Lower lobe of right lung (tissue), 2 donors: ENCODE measurements around the gene NPPC. TPM values are rescaled to one million over a fixed set of nuclear protein-coding genes. Genes with fewer than 3 reads are reported as not detected.

Experiments
- ATAC-seq, 2 donors: fragments of 200-7000 bp; cut with Tn5 transposase; one replicate each; pipeline ENCODE4 v1.9.1; 2020 to 2022; ENCODE audit warnings: mild to moderate bottlenecking in 2 of 2, moderate library complexity in 2 of 2
- DNase-seq: peaks from one replicate; pipeline ENCODE4 v3.0.0-alpha.2; 2020
- H3K27ac ChIP-seq: fragments of 200-600 bp; one replicate; pipeline ENCODE4 v1.8.0; 2022
- H3K27me3 ChIP-seq: fragments of 200-600 bp; one replicate; pipeline ENCODE4 v1.8.0; 2022; ENCODE audit warnings: low read depth
- H3K36me3 ChIP-seq: fragments of 200-600 bp; one replicate; pipeline ENCODE4 v1.8.0; 2022; ENCODE audit warnings: mild to moderate bottlenecking
- H3K4me1 ChIP-seq: fragments of 200-600 bp; one replicate; pipeline ENCODE4 v1.8.0; 2022
- H3K4me3 ChIP-seq: fragments of 200-600 bp; one replicate; pipeline ENCODE4 v1.8.0; 2022; ENCODE audit warnings: mild to moderate bottlenecking
- H3K9me3 ChIP-seq: fragments of 200-600 bp; one replicate; pipeline ENCODE4 v1.8.0; 2022
- intact Hi-C: fragments of 100-400 bp; cut with DNase I; formaldehyde crosslinking; loops from one replicate; pipeline ENCODE4 v1.11.0; 2022
- total RNA-seq: library from RNA; stranded (reverse); fragmentation: NEBNext Ultra II Directional; extraction: Animal tissue kit (Norgen Biotek cat#: 25700); gene quantifications from one replicate; pipeline ENCODE4 v1.2.1, GENCODE V29; 2021
- TF ChIP-seq, protein P1 (sequence below): fragments of 200-600 bp; IDR thresholded peaks from one replicate; pipeline ENCODE4 v1.8.0; 2022; ENCODE audit warnings: antibody characterized with exemption, mild to moderate bottlenecking
- donor health status: DM: no; HTN: yes; CAD: no; lungs with severe emphysema.

NPPC gene
- total RNA-seq, 1 donor from 2014 or later = not detected

DNA sequence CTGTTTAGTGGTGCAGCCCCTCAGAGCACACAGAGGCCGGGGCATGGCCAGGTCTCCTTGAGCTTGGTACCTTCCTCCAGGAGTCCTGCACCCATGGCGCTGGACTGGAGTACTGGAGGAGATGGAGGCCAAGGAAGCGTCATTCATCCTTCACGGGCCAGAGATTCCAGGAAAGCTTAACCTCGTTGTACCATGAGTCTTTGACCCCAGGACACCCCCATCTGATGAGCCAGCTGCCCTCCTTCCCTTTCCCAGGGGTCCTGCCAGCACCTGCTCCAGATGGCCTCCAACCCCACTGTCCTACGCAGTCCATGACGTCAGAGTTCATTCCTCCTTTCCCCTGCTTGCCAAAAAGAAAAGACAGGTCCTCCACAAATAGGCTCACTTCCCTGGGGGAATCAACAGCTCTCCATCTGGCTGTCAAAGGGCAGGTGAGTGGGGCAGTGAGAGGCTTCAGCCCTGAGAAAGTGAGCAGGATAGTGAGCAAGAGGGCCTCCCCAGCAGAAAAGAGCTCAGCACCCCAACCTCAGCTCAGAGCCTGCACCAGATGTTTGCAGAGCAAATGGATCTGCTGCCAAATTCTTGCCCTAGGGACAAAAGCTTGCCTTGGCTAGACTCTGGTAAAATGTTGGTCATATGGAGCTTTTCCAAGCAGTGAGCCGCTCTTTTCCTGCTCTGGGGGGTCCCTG, 4.5 kb upstream of the NPPC start:
- intact Hi-C loops = no loop called here
- DNase-seq (no peak), ATAC-seq (no peak)
- H3K4me3 ChIP-seq = no peak overlapping the region
- H3K27ac ChIP-seq = no peak overlapping the region
- peaks cover 15% of the 10 kb centered on the region for H3K4me1 ChIP-seq
- H3K9me3 ChIP-seq = no peaks in the 10 kb centered on the region
- H3K36me3 ChIP-seq = no peaks in the 10 kb centered on the region
- TF ChIP-seq, protein P1, sequence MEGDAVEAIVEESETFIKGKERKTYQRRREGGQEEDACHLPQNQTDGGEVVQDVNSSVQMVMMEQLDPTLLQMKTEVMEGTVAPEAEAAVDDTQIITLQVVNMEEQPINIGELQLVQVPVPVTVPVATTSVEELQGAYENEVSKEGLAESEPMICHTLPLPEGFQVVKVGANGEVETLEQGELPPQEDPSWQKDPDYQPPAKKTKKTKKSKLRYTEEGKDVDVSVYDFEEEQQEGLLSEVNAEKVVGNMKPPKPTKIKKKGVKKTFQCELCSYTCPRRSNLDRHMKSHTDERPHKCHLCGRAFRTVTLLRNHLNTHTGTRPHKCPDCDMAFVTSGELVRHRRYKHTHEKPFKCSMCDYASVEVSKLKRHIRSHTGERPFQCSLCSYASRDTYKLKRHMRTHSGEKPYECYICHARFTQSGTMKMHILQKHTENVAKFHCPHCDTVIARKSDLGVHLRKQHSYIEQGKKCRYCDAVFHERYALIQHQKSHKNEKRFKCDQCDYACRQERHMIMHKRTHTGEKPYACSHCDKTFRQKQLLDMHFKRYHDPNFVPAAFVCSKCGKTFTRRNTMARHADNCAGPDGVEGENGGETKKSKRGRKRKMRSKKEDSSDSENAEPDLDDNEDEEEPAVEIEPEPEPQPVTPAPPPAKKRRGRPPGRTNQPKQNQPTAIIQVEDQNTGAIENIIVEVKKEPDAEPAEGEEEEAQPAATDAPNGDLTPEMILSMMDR = no peak
- peaks cover 41% of the 10 kb centered on the region for H3K27me3 ChIP-seq

DNA sequence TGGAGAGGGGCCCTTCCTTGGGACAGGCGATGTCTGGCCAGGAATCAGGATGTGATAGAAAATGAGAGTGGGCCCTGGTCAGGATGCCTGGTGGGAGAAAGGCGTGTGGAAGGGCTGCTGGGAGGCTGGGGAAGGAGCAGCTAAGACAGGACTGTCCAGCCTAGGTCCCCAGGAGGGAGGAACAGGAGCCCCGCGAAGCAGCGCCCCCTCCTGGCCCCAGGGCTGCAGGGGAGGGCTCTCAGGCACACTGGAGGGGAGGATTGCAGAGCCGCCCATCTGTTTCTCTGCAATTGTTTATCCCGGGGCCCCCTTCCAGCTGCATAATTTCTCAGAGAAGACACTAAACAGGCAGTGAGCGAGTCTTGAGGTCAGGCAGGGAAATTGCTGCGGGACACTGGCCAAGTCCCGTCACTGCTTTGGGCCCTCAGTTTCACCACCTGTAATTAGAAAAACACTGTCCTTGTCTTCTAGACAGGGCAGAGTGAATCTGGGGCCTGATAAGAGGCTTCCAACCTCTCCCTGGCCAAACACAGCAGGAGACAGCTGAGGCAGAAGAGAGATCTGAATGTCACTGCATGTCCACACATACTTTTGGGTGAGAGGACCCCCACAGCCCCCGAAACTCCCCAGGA, 3.9 kb upstream of the NPPC start:
- Histone ChIP-seq H3K4me1 (peaks cover 22% of the 10 kb centered on the region), H3K36me3 (no peaks in the 10 kb centered on the region), H3K4me3 (no peak overlapping the region), H3K27ac (no peak overlapping the region), H3K27me3 (peaks cover 48% of the 10 kb centered on the region), H3K9me3 (no peaks in the 10 kb centered on the region)
- DNase-seq (no peak), ATAC-seq (no peak)
- intact Hi-C loops = loop anchor here (10.0 kb wide), 1 partner anchor 215 kb away; no protein-coding TSS in a partner anchor
- TF ChIP-seq, protein P1 = no peak

DNA sequence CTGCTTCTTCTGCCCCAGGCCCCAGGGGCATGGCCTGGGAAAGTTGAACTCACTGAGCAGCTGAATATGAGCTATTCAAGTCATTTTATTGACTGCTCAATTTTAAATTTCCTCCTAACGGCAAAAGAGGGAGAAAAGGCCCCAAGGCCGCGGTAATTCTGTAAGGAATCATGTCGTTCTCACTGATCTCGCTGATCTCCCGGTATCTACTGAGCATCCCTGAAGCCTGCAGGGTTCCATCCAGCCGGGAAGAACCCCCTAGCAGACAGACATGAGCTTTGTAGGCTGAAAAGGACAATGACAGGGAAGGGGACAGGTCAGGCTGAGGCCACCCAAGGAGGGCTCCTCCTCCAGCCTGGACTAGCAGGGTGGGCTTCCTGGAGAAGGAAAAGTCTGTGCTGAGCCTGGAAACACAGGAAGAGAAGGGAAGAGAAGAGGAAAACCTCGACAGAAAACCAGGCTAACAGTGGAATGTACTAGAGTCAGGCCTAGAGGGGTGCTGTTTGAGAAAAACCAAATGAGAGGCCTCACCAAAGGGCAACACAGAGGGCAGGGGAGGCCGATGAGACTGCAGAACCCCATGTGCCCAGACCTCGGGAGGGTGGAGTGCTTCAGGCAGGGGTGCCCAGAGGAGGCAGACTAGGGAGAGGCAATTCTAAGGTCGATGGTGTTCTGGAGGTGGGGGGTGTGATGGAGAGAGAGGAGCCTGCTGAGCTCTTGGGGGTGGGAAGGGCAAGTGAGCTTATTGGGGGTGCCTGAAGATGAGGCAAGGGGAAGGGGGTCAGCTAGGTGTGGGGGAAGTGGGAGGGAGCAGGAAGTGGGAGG, 2.9 kb upstream of the NPPC start:
- Histone ChIP-seq H3K27ac (no peak overlapping the region), H3K36me3 (no peaks in the 10 kb centered on the region), H3K4me3 (no peak overlapping the region), H3K9me3 (no peaks in the 10 kb centered on the region), H3K4me1 (peaks cover 25% of the 10 kb centered on the region), H3K27me3 (peaks cover 57% of the 10 kb centered on the region)
- no peak for ATAC-seq
- TF ChIP-seq, protein P1 = no peak
- intact Hi-C loops = loop anchor here (10.0 kb wide), 1 partner anchor 216 kb away; no protein-coding TSS in a partner anchor
- no peak for DNase-seq

DNA sequence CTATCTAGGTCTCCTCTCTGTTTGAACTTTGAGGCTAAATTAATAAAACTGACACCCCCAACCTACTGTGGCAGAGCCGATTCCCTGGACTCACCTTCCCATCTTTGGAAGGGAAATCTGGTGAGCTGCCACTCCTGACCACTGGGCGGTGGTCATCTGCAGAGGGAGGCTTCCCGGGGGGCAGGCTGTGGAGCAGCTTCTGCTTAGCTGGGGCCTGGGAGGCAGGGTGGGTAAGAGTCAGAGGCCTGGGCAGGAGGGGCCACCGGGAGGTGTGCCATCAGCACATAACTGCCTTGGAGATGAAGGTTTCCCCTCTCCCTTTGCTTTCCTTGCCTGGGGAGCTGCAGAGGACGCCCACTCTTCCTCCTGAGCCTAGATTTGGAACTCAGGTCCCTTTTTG, 2.3 kb upstream of the NPPC start:
- Histone ChIP-seq H3K9me3 (no peaks in the 10 kb centered on the region), H3K4me3 (no peak overlapping the region), H3K4me1 (peaks cover 25% of the 10 kb centered on the region), H3K27me3 (peaks cover 64% of the 10 kb centered on the region), H3K36me3 (no peaks in the 10 kb centered on the region), H3K27ac (no peak overlapping the region)
- DNase-seq = no peak
- intact Hi-C loops = loop anchor here (10.0 kb wide), 1 partner anchor 216 kb away; no protein-coding TSS in a partner anchor
- no peak for ATAC-seq
- TF ChIP-seq, protein P1 = no peak

DNA sequence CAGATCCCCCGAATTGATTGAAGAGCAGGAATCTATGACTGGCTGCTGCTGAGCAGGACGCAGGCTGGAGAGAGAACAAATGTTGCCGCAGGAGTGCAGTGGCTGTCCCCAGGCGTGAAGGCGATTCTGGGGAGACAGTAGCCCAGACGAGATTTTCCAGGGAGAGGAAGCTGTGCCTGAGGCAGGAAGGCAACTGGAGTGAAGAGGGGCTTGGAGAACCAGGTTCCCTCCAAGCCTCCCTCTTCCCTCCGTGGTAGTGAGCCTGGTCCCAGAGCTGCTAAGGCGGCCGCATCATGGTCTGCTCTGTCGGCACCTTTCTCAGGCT, 1.3 kb upstream of the NPPC start:
- no peak for ATAC-seq
- no peaks in the 10 kb centered on the region for H3K9me3 ChIP-seq
- H3K36me3 ChIP-seq = no peaks in the 10 kb centered on the region
- TF ChIP-seq, protein P1 = no peak
- intact Hi-C loops = loop anchor here (10.0 kb wide), 1 partner anchor 217 kb away; no protein-coding TSS in a partner anchor
- H3K27ac ChIP-seq = no peak overlapping the region
- DNase-seq = no peak
- peaks cover 25% of the 10 kb centered on the region for H3K4me1 ChIP-seq
- H3K4me3 ChIP-seq = no peak overlapping the region
- H3K27me3 ChIP-seq = peaks cover 72% of the 10 kb centered on the region
